ENCODE measurements around the gene TMEM131. TPM values are rescaled to one million over a fixed set of nuclear protein-coding genes. Genes with fewer than 3 reads are reported as not detected.
A peak's percentile ranks its signal among the peaks of the same experiment; 100 is the strongest.
"Not testable (repeated sequence)": the region's sequence is repeated elsewhere in the genome, so short reads cannot be mapped to it uniquely, and the experiment has no call there.

The TMEM131 gene
- total and polyA plus RNA-seq, 7 experiments from 2014 or later, result 10.6 to 46.4 (median 40.5) TPM

GRCh38 chr2:98028101-98028561 is 32.4 kb upstream of the TMEM131 start:
- Histone ChIP-seq H3K36me3 (ENCODE audit: control insufficient read depth in 2 of 3, insufficient read depth in 3 of 3, low read length in 3 of 3) (no peaks in the 10 kb centered on the region), H3K4me3 (ENCODE audit: low read length) (no peak overlapping the region), H3K9me3 (ENCODE audit: control insufficient read depth in 2 of 3, low read length in 3 of 3) (no peaks in the 10 kb centered on the region), H3K27ac (ENCODE audit: low read depth, low read length) (no peak overlapping the region), H3K27me3 (ENCODE audit: control insufficient read depth in 2 of 2, insufficient read depth in 2 of 2, low read length in 2 of 2) (no peaks in the 10 kb centered on the region), H3K4me1 (ENCODE audit: control insufficient read depth in 2 of 2, insufficient read depth in 2 of 2, low read length in 2 of 2) (peaks cover 9 to 10% of the 10 kb centered on the region in 2 donors)
- CTCF ChIA-PET, result no interaction called here
- no peaks in the 10 kb centered on the region for H3K36me3 Mint-ChIP-seq
- intact Hi-C loops (cut with micrococcal nuclease), result no loop called here
- no peak for DNase-seq
- H3K27me3 Mint-ChIP-seq, result peaks cover 0 to 14% (median 6%) of the 10 kb centered on the region in 5 donors
- no peak overlapping the region for H3K4me3 Mint-ChIP-seq
- ATAC-seq, result no peak
- POLR2A ChIA-PET, result no interaction called here
- peaks cover 20 to 28% (median 22%) of the 10 kb centered on the region in 7 donors for H3K4me1 Mint-ChIP-seq
- H3K9me3 Mint-ChIP-seq, result no peaks in the 10 kb centered on the region
- no peak overlapping the region for H3K27ac Mint-ChIP-seq

DNA sequence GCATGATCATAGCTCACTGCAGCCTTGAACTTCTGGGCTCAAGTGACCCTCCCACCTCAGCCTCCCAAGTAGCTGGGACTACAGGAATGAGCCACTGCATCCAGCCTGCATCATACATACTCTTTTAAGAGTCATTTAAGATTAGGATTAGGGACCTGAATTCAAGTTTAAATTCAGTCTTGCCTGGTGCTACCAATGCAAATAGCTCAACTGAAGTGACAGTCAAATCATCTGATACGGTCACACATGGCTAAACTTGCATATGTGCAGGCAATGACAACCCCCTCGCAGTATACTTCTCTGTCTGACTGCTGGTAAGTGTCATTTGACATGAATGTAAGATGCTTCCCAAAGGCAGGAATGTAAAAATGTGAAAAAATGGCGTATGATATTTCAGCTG is 31.8 kb upstream of the TMEM131 start:
- POLR2A ChIA-PET, result no interaction called here

DNA sequence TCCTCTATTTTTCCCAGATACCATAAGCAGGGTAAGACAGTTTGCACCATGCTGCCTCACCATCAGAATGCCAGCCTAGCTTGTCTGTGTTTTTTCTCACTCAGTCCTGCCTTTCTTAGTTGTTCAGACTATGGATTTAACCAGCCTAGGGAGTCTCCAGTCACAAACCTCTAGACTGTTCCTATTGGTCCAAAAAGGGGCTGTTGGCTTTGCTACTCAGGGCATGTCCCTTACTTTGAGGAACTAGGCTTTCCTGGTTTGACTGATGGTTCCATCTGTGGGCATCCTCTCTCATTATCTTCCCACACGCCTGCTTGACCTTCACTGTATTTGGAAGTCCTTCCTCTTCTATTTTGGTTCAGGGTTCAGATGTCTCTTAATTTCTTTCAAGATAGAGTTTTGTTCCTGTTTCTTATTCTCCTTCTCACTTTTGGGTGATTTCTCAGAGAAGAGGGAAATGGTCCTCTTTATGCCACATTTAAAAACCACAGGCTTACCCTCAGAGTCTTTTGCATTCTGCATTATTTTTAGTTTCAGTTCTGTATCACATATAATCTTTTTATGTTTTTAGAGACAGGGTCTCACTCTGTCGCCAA is 31.3 kb upstream of the TMEM131 start:
- H3K27me3 Mint-ChIP-seq, result peaks cover 3 to 14% (median 6%) of the 10 kb centered on the region in 5 donors
- no peaks in the 10 kb centered on the region for H3K36me3 Mint-ChIP-seq
- H3K4me1 Mint-ChIP-seq, result peaks cover 20 to 28% (median 23%) of the 10 kb centered on the region in 7 donors
- intact Hi-C loops (cut with micrococcal nuclease), result no loop called here
- POLR2A ChIA-PET, result no interaction called here
- ATAC-seq (peak; percentile 78), DNase-seq (no peak)
- no peak overlapping the region for H3K4me3 ChIP-seq (ENCODE audit: low read length)
- peaks cover 9 to 10% of the 10 kb centered on the region in 2 donors for H3K4me1 ChIP-seq (ENCODE audit: control insufficient read depth in 2 of 2, insufficient read depth in 2 of 2, low read length in 2 of 2)
- H3K27ac Mint-ChIP-seq, result peak overlapping the region in 2 of 9 donors; percentile 7 to 19
- no peaks in the 10 kb centered on the region for H3K9me3 ChIP-seq (ENCODE audit: control insufficient read depth in 2 of 3, low read length in 3 of 3)
- H3K36me3 ChIP-seq (ENCODE audit: control insufficient read depth in 2 of 3, insufficient read depth in 3 of 3, low read length in 3 of 3), result no peaks in the 10 kb centered on the region
- no peaks in the 10 kb centered on the region for H3K27me3 ChIP-seq (ENCODE audit: control insufficient read depth in 2 of 2, insufficient read depth in 2 of 2, low read length in 2 of 2)
- H3K9me3 Mint-ChIP-seq, result peaks cover 0 to 2% (median 0%) of the 10 kb centered on the region in 11 donors
- H3K4me3 Mint-ChIP-seq, result peak overlapping the region in 7 of 10 donors; percentile 42 to 66 (median 53)
- H3K27ac ChIP-seq (ENCODE audit: low read depth, low read length), result no peak overlapping the region
- CTCF ChIA-PET, result no interaction called here

More for the DNA sequence above, 31.8 kb upstream of the TMEM131 start:
- Histone ChIP-seq H3K9me3 (ENCODE audit: control insufficient read depth in 2 of 3, low read length in 3 of 3) (no peaks in the 10 kb centered on the region), H3K27ac (ENCODE audit: low read depth, low read length) (no peak overlapping the region), H3K4me3 (ENCODE audit: low read length) (no peak overlapping the region), H3K27me3 (ENCODE audit: control insufficient read depth in 2 of 2, insufficient read depth in 2 of 2, low read length in 2 of 2) (no peaks in the 10 kb centered on the region), H3K4me1 (ENCODE audit: control insufficient read depth in 2 of 2, insufficient read depth in 2 of 2, low read length in 2 of 2) (peaks cover 9 to 10% of the 10 kb centered on the region in 2 donors), H3K36me3 (ENCODE audit: control insufficient read depth in 2 of 3, insufficient read depth in 3 of 3, low read length in 3 of 3) (no peaks in the 10 kb centered on the region)
- peaks cover 20 to 28% (median 22%) of the 10 kb centered on the region in 7 donors for H3K4me1 Mint-ChIP-seq
- CTCF ChIA-PET, result no interaction called here
- ATAC-seq (peak; percentile 28), DNase-seq (no peak)
- H3K36me3 Mint-ChIP-seq, result no peaks in the 10 kb centered on the region
- H3K4me3 Mint-ChIP-seq, result peak overlapping the region in 5 of 10 donors; percentile 42 to 65 (median 48)
- peaks cover 0 to 1% (median 0%) of the 10 kb centered on the region in 11 donors for H3K9me3 Mint-ChIP-seq
- no peak overlapping the region for H3K27ac Mint-ChIP-seq
- intact Hi-C loops (cut with micrococcal nuclease), result no loop called here
- H3K27me3 Mint-ChIP-seq, result peaks cover 2 to 14% (median 6%) of the 10 kb centered on the region in 5 donors

DNA sequence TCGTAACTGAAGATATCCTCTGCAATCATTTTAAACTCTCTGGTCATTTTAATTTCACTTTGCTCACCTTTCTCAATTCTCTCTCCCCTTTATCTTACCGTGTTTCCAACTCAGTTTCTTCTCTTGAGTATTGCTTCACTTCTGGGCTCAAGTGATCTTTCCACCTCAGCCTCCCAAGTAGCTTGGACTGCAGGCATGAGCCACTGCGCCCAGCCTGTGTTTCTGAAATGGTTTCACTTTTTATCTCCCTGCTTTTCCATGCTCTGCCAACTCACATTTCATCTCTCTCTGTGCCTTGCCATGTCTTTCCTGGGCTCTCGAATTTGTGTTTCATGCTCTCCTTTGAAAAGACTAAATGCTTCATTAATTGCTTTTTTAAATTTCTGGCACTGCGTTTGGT is 30.5 kb upstream of the TMEM131 start:
- H3K4me3 ChIP-seq (ENCODE audit: low read length), result no peak overlapping the region
- no peaks in the 10 kb centered on the region for H3K36me3 ChIP-seq (ENCODE audit: control insufficient read depth in 2 of 3, insufficient read depth in 3 of 3, low read length in 3 of 3)
- Mint-ChIP-seq H3K9me3 (peaks cover 0 to 2% (median 0%) of the 10 kb centered on the region in 11 donors), H3K27ac (peak overlapping the region in 1 of 9 donors; percentile 17), H3K36me3 (no peaks in the 10 kb centered on the region), H3K27me3 (peaks cover 3 to 15% (median 6%) of the 10 kb centered on the region in 5 donors), H3K4me3 (peak overlapping the region in 8 of 10 donors; percentile 25 to 65 (median 50)), H3K4me1 (peaks cover 20 to 28% (median 23%) of the 10 kb centered on the region in 7 donors)
- H3K9me3 ChIP-seq (ENCODE audit: control insufficient read depth in 2 of 3, low read length in 3 of 3), result no peaks in the 10 kb centered on the region
- peaks cover 9 to 10% of the 10 kb centered on the region in 2 donors for H3K4me1 ChIP-seq (ENCODE audit: control insufficient read depth in 2 of 2, insufficient read depth in 2 of 2, low read length in 2 of 2)
- ChIA-PET POLR2A (no interaction called here), CTCF (no interaction called here)
- ATAC-seq, result no peak
- DNase-seq, result no peak
- no peaks in the 10 kb centered on the region for H3K27me3 ChIP-seq (ENCODE audit: control insufficient read depth in 2 of 2, insufficient read depth in 2 of 2, low read length in 2 of 2)
- no peak overlapping the region for H3K27ac ChIP-seq (ENCODE audit: low read depth, low read length)
- intact Hi-C loops (cut with micrococcal nuclease), result no loop called here

GRCh38 chr2:98025481-98026037 is 29.8 kb upstream of the TMEM131 start:
- Histone ChIP-seq H3K27me3 (ENCODE audit: control insufficient read depth in 2 of 2, insufficient read depth in 2 of 2, low read length in 2 of 2) (no peaks in the 10 kb centered on the region), H3K27ac (ENCODE audit: low read depth, low read length) (no peak overlapping the region), H3K9me3 (ENCODE audit: control insufficient read depth in 2 of 3, low read length in 3 of 3) (no peaks in the 10 kb centered on the region), H3K4me3 (ENCODE audit: low read length) (no peak overlapping the region), H3K36me3 (ENCODE audit: control insufficient read depth in 2 of 3, insufficient read depth in 3 of 3, low read length in 3 of 3) (no peaks in the 10 kb centered on the region), H3K4me1 (ENCODE audit: control insufficient read depth in 2 of 2, insufficient read depth in 2 of 2, low read length in 2 of 2) (peaks cover 9 to 10% of the 10 kb centered on the region in 2 donors)
- CTCF ChIA-PET, result no interaction called here
- Mint-ChIP-seq H3K27me3 (peaks cover 3 to 21% (median 6%) of the 10 kb centered on the region in 5 donors), H3K4me3 (peak overlapping the region in 1 of 10 donors; percentile 65), H3K4me1 (peaks cover 20 to 28% (median 23%) of the 10 kb centered on the region in 7 donors), H3K36me3 (peaks cover 0 to 2% (median 0%) of the 10 kb centered on the region in 5 donors), H3K27ac (no peak overlapping the region), H3K9me3 (peaks cover 0 to 4% (median 0%) of the 10 kb centered on the region in 11 donors)
- ATAC-seq (no peak), DNase-seq (no peak)
- POLR2A ChIA-PET, result no interaction called here
- intact Hi-C loops (cut with micrococcal nuclease), result no loop called here

DNA sequence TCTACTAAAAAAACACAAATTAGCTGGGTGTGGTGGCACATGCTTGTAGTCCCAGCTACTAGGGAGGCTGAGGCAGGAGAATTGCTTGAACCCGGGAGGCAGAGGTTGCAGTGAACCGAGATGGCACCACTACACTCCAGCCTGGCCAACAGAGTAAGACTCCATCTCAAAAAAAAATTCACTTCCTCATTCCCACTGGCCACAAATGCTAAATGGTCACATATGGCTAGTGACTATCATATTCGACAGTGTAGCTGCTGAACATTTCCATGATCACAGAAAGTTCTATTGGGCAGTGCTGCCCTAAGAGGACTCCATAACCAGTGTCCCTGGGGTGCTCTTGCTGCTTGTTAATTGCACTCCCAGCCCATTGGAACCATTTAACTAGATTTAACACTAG is 26.3 kb upstream of the TMEM131 start:
- H3K27me3 Mint-ChIP-seq, result peaks cover 3 to 21% (median 6%) of the 10 kb centered on the region in 5 donors
- CTCF ChIA-PET; DNase-seq; H3K4me3 ChIP-seq (ENCODE audit: low read length); H3K9me3 ChIP-seq (ENCODE audit: control insufficient read depth in 2 of 3, low read length in 3 of 3); ATAC-seq; H3K4me1 ChIP-seq (ENCODE audit: control insufficient read depth in 2 of 2, insufficient read depth in 2 of 2, low read length in 2 of 2); H3K27me3 ChIP-seq (ENCODE audit: control insufficient read depth in 2 of 2, insufficient read depth in 2 of 2, low read length in 2 of 2); H3K36me3 ChIP-seq (ENCODE audit: control insufficient read depth in 2 of 3, insufficient read depth in 3 of 3, low read length in 3 of 3); H3K27ac ChIP-seq (ENCODE audit: low read depth, low read length); intact Hi-C loops (cut with micrococcal nuclease); H3K36me3 Mint-ChIP-seq; H3K9me3 Mint-ChIP-seq; H3K27ac Mint-ChIP-seq; POLR2A ChIA-PET: not testable (repeated sequence)
- H3K4me3 Mint-ChIP-seq, result peak overlapping the region in 1 of 10 donors; percentile 9
- peaks cover 11 to 14% (median 13%) of the 10 kb centered on the region in 7 donors for H3K4me1 Mint-ChIP-seq

All from naive thymus-derived CD4-positive, alpha-beta T cell (primary cell).